Ishikawa (cell line): ENCODE results near the gene ST6GALNAC2.

Experiments used
- CEBPB ChIP-seq: IDR thresholded peaks from 2 replicates; pipeline ENCODE4 v1.6.1; 2012
- EGR1 ChIP-seq: IDR thresholded peaks from 2 replicates; pipeline ENCODE4 v1.6.1; 2012
- EP300 ChIP-seq: IDR thresholded peaks from 2 replicates; pipeline ENCODE4 v1.6.1; 2012; ENCODE audit warnings: borderline replicate concordance
- FOXM1 ChIP-seq: IDR thresholded peaks from 2 replicates; pipeline ENCODE4 v1.6.1; 2012; ENCODE audit warnings: low read depth, borderline replicate concordance
- NFIC ChIP-seq: IDR thresholded peaks from 2 replicates; pipeline ENCODE4 v1.6.1; 2012
- RAD21 ChIP-seq: IDR thresholded peaks from 2 replicates; pipeline ENCODE4 v1.6.1; 2012; ENCODE audit warnings: low read depth
- REST ChIP-seq: IDR thresholded peaks from 2 replicates; pipeline ENCODE4 v1.6.1; 2012; ENCODE audit warnings: low read depth, mild to moderate bottlenecking
- TAF1 ChIP-seq: IDR thresholded peaks from 2 replicates; pipeline ENCODE4 v1.6.1; 2012; ENCODE audit warnings: low read depth, mild to moderate bottlenecking
- TCF12 ChIP-seq: IDR thresholded peaks from 2 replicates; pipeline ENCODE4 v1.6.1; 2012; ENCODE audit warnings: low read depth
- TEAD4 ChIP-seq: IDR thresholded peaks from 2 replicates; pipeline ENCODE4 v1.6.1; 2012
- YY1 ChIP-seq: IDR thresholded peaks from 2 replicates; pipeline ENCODE4 v1.6.1; 2012; ENCODE audit warnings: low read depth
- ZBTB7A ChIP-seq: IDR thresholded peaks from 2 replicates; pipeline ENCODE4 v1.6.1; 2012; ENCODE audit warnings: low read depth
- TF ChIP-seq, protein P1 (sequence below): IDR thresholded peaks from 2 replicates; pipeline ENCODE4 v1.6.1; 2012
- TF ChIP-seq, protein P2 (sequence below): IDR thresholded peaks from 2 replicates; pipeline ENCODE4 v1.6.1; 2012

Gene ST6GALNAC2

GRCh38 chr17:76536511-76537287, 49.0 kb downstream of the ST6GALNAC2 start:
- TF ChIP-seq YY1 (no peak), TEAD4 (no peak), TCF12 (no peak), EGR1 (no peak), REST (no peak), EP300 (no peak), RAD21 (no peak)
- TF ChIP-seq, protein P1, sequence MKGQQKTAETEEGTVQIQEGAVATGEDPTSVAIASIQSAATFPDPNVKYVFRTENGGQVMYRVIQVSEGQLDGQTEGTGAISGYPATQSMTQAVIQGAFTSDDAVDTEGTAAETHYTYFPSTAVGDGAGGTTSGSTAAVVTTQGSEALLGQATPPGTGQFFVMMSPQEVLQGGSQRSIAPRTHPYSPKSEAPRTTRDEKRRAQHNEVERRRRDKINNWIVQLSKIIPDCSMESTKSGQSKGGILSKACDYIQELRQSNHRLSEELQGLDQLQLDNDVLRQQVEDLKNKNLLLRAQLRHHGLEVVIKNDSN = no peak
- TF ChIP-seq, protein P2, sequence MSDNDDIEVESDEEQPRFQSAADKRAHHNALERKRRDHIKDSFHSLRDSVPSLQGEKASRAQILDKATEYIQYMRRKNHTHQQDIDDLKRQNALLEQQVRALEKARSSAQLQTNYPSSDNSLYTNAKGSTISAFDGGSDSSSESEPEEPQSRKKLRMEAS = no peak

DNA sequence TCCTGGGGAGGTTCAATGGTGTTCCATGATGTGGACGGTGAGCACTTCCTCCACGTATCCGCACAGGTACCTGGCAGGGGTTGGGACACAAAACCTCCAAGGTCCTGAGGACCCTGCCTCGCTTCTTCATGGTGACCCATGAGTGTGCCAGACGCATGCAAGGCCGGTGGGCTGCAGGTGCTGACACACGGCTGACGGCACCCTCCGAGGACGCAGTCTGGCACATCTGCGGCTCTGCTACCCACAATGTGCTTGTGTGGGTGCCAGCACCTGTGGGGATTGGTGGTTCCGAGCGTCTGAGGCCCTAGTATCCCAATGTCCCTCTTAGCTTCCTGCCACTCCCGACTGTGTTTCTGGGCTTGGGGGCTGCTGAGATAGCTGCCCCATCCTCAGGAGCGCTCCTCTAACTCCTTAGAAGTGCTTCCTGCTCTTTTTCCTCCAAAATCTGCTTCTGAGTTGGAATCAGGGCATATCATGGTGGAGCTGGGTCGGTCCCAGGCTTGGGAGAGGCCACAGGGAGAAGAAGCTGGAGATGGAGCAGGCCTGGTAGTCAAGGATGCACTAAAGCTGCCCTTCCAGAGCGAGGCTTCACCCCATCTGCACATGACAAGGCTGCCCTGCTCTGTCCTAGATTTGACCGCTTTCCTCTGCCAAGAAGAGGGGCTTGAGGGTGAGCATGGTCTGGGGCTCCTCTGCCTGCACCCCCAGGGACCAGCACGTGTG, 49.7 kb downstream of the ST6GALNAC2 start:
- TF ChIP-seq CEBPB = no peak
- no peak for TF ChIP-seq YY1
- TF ChIP-seq TAF1 = no peak
- TF ChIP-seq, protein P1 = no peak
- TF ChIP-seq ZBTB7A = no peak
- TF ChIP-seq NFIC = no peak
- no peak for TF ChIP-seq TCF12
- TF ChIP-seq FOXM1 = no peak
- no peak for TF ChIP-seq TEAD4
- no peak for TF ChIP-seq REST
- TF ChIP-seq, protein P2 = no peak

DNA sequence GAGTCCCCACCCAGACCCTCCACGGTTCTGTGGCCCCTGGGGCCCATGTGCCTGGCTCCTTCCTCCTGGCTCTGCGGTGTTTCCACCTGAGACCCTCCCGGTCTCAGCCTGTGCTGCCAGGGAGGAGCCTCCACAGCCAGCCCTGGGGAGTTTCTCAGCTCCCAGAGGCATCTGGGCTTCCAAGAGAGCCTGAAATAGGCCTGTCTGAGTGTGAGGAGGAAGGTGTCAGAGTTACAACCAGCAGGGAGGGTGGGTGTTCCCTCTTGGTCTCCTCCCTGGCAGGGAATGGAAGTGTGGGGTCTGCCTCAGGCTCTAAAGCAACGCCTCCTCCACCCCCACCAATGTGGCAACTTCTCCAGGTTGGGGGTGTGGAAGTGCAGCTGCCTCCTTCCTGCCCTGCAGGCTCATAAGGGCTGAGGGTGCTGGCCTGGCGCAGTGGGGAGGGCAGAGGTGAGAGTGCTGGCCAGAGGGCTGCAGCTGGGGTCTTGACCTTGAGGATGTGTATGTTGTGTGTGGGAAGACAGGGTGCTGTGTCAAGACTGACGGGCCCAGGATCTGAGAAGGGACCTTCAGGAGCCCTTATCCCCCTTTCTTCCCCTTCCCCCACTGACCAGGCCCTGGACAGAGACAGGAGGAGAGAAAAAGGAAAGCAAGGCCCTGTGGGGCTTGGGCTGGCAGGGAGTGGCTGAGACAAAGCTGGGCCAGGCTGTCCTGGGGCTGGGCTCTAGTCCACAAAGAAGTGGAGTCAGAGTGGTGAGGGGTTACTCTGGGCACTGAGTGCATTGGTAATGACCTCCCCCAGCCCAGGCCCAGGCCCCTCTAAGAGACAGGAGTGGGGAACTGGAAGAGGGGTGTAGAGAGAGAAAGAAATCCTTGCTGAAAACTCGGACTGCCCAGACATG, 50.6 kb downstream of the ST6GALNAC2 start:
- TF ChIP-seq, protein P2 = no peak
- TF ChIP-seq FOXM1 = no peak
- TF ChIP-seq NFIC = no peak
- TF ChIP-seq TCF12 = no peak
- no peak for TF ChIP-seq REST
